ENCODE measurements around the gene C22orf23. TPM values are rescaled to one million over a fixed set of nuclear protein-coding genes. Genes with fewer than 3 reads are reported as not detected.
A peak's percentile ranks its signal among the peaks of the same experiment; 100 is the strongest.

The C22orf23 gene
- total and polyA plus RNA-seq, 2 of the 13 experiments (the other 11 are each of a cell fraction or from before 2014, with no cell fraction given): 0.21 to 0.24 TPM

DNA sequence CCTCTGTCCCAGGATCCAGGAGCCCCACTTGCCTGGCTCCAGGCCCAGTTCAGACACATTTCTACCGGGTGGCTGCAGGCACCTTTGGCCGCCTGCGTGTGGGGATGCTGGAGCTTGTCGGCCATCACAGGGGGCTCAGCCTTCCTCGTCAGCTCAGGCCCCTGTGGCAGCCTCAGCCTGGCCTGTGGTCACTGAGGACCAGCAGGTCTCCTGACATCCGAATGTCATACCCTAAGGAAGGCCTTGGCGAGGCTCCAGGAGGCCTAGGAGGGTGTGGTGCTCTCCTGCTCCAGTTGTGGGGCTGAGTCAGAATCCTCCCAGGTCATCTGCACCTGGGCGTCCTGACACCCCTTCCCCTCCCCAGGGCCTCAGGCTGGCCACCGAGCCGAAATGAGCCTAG, 45.8 kb upstream of the C22orf23 start:
- TF ChIP-seq ZNF335 (CRISPR knock-in tag; IDR thresholded peaks at IDR 0.05) (no peak), SRSF1 (optimal IDR thresholded peaks at IDR 0.05; ENCODE audit: low read depth, low read length) (peak; percentile 41), NPAS2 (CRISPR knock-in tag; IDR thresholded peaks at IDR 0.05; ENCODE audit: borderline replicate concordance) (no peak)
- TF ChIP-seq, protein P1, sequence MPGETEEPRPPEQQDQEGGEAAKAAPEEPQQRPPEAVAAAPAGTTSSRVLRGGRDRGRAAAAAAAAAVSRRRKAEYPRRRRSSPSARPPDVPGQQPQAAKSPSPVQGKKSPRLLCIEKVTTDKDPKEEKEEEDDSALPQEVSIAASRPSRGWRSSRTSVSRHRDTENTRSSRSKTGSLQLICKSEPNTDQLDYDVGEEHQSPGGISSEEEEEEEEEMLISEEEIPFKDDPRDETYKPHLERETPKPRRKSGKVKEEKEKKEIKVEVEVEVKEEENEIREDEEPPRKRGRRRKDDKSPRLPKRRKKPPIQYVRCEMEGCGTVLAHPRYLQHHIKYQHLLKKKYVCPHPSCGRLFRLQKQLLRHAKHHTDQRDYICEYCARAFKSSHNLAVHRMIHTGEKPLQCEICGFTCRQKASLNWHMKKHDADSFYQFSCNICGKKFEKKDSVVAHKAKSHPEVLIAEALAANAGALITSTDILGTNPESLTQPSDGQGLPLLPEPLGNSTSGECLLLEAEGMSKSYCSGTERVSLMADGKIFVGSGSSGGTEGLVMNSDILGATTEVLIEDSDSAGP (CRISPR knock-in tag; IDR thresholded peaks at IDR 0.05; ENCODE audit: borderline replicate concordance): 0 out of 2 replicates have a peak, but pooled peaks have one; percentile 25
- TF ChIP-seq, protein P2, sequence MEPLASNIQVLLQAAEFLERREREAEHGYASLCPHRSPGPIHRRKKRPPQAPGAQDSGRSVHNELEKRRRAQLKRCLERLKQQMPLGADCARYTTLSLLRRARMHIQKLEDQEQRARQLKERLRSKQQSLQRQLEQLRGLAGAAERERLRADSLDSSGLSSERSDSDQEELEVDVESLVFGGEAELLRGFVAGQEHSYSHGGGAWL (CRISPR knock-in tag; IDR thresholded peaks at IDR 0.05): no peak
- TF ChIP-seq, protein P3, sequence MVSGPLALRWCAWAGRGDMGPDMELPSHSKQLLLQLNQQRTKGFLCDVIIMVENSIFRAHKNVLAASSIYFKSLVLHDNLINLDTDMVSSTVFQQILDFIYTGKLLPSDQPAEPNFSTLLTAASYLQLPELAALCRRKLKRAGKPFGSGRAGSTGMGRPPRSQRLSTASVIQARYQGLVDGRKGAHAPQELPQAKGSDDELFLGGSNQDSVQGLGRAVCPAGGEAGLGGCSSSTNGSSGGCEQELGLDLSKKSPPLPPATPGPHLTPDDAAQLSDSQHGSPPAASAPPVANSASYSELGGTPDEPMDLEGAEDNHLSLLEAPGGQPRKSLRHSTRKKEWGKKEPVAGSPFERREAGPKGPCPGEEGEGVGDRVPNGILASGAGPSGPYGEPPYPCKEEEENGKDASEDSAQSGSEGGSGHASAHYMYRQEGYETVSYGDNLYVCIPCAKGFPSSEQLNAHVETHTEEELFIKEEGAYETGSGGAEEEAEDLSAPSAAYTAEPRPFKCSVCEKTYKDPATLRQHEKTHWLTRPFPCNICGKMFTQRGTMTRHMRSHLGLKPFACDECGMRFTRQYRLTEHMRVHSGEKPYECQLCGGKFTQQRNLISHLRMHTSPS (CRISPR knock-in tag; IDR thresholded peaks at IDR 0.05; ENCODE audit: low read depth): no peak
- ChIA-PET POLR2A (no interaction called here), CTCF (ENCODE audit: low intra/inter-chr PET ratio, low total read pairs) (no interaction called here)
- Histone ChIP-seq H4K20me1 (ENCODE audit: insufficient read depth, low read length) (no peaks in the 10 kb centered on the region), H3K9ac (ENCODE audit: insufficient read depth, low read depth, low read length) (no peak overlapping the region), H3K4me3 (replicated peaks in 1 of 3; ENCODE audit: insufficient read depth in 1 of 3, low read depth in 2 of 3, low read length in 3 of 3) (no peak overlapping the region), H3K9me3 (ENCODE audit: low read length) (no peaks in the 10 kb centered on the region), H2AFZ (ENCODE audit: low read length) (no peak overlapping the region), H3K36me3 (replicated peaks in 1 of 2; ENCODE audit: control insufficient read depth in 1 of 2, insufficient read depth in 2 of 2, low read length in 2 of 2) (no peaks in the 10 kb centered on the region), H3K79me2 (ENCODE audit: insufficient read depth, low read length) (no peaks in the 10 kb centered on the region), H3K4me1 (ENCODE audit: insufficient read depth, low read length) (peaks cover 56% of the 10 kb centered on the region), H3K27ac (ENCODE audit: extremely low read length, insufficient read depth, low read length) (no peak overlapping the region), H3K27me3 (ENCODE audit: control insufficient read depth in 1 of 2, insufficient read depth in 2 of 2, low read length in 2 of 2) (peaks cover 0 to 8% of the 10 kb centered on the region in 2 experiments; a peak in 2 of 5 replicates), H3K4me2 (ENCODE audit: low read depth, low read length) (no peak overlapping the region; the same call in 1 of the 2 replicates)
- ATAC-seq: no peak; the same call in 2 of the 3 replicates
- intact Hi-C loops (cut with micrococcal nuclease; ENCODE audit: unreplicated experiment): no loop called here
- in situ Hi-C loops (cut with HindIII; ENCODE audit: extremely low pct_ligation_motif_present, low pct_unique_long_range_greater_than_20kb): no loop called here
- no peak for FAIRE-seq
- no peak for DNase-seq (ENCODE audit: low spot score)
- no TSS peak for BruUV-seq (replicated peaks)
- no CpG with 5 or more reads among the region's 10 CpGs for WGBS (ENCODE audit: low lambda C conversion rate)

Data from HepG2 (cell line).